GM12865 (cell line): ENCODE measurements around the gene CNN2.

Source experiments
- DNase-seq: peaks from one replicate; pipeline ENCODE4 v3.0.0; 2010; ENCODE audit warnings: low read depth
- H3K4me3 ChIP-seq: 2 replicates; pipeline ENCODE4 v1.5.1; 2011; ENCODE audit warnings: mild to moderate bottlenecking, low read depth, low read length, control low read depth
- TF ChIP-seq, protein P1 (sequence below): IDR thresholded peaks from 2 replicates; pipeline ENCODE4 v1.5.1; 2011; ENCODE audit warnings: low read length, control low read depth, low read depth, inconsistent platforms; ENCODE audit not compliant: insufficient read depth; ENCODE audit errors: missing control alignments

The CNN2 gene

DNA sequence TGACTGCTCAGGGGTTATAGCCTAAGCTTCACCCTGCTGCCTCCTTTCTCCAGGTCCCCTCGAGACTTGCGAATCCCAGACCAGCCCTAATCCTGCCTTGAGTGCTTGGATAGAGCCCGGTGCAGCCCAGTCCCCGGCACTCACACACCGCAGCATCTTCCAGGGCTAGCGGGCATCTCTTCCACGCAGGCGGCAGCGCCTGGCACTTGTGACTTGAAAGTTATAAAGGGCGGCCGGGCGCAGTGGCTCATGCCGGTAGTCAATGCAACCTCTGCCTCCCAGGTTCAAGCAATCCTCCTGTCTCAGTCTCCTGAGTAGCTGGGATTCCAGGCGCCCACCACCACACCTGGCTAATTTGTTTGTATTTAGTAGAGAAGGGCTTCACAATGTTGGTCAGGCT lies 40.3 kb upstream of the CNN2 start:
- no peak for DNase-seq
- no peak overlapping the region for H3K4me3 ChIP-seq

DNA sequence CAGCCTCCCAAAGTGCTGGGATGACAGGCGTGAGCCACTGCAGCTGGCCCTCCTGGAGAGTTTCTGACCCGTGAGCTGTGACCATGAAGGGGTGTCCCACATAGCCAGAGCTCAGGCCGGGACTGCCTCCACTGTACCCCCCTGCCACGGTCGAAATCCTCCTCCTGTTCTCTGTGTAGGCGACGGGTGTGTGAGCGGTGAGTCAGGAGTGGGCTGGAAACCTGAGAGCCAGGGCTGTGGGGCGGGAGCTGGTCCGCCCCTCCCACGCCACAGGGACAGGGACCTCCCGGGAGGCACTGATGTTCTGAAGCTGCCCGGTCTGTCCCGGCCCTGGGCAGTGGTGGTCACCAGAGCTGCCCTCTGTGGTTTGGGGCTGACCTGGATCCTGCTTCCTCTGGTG lies 38.3 kb upstream of the CNN2 start:
- TF ChIP-seq, protein P1, sequence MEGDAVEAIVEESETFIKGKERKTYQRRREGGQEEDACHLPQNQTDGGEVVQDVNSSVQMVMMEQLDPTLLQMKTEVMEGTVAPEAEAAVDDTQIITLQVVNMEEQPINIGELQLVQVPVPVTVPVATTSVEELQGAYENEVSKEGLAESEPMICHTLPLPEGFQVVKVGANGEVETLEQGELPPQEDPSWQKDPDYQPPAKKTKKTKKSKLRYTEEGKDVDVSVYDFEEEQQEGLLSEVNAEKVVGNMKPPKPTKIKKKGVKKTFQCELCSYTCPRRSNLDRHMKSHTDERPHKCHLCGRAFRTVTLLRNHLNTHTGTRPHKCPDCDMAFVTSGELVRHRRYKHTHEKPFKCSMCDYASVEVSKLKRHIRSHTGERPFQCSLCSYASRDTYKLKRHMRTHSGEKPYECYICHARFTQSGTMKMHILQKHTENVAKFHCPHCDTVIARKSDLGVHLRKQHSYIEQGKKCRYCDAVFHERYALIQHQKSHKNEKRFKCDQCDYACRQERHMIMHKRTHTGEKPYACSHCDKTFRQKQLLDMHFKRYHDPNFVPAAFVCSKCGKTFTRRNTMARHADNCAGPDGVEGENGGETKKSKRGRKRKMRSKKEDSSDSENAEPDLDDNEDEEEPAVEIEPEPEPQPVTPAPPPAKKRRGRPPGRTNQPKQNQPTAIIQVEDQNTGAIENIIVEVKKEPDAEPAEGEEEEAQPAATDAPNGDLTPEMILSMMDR, result no peak
- no peak for DNase-seq

More for the DNA sequence above, 40.3 kb upstream of the CNN2 start:
- TF ChIP-seq, protein P1, result no peak

DNA sequence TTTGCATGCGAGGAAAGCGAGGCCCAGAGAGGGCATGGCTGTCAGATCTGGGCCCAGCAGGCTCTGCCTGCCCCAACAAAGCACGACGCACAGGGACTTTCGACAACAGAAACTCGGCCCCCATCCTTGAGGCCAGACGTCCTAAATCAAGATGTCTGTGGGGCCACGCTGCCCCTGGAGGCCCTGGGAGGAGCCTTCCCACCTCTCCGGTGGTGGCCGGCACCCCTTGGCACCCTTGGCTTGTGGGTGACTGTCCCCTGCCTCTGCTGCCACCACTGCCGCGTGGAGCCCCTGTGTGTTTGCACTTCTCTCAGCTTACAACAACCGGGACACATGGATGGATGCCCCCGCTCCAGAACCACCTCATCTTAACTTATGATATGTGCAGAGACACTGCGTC lies 37.9 kb upstream of the CNN2 start:
- TF ChIP-seq, protein P1, result no peak
- no peak for DNase-seq

More for the DNA sequence above, 38.3 kb upstream of the CNN2 start:
- H3K4me3 ChIP-seq, result no peak overlapping the region

DNA sequence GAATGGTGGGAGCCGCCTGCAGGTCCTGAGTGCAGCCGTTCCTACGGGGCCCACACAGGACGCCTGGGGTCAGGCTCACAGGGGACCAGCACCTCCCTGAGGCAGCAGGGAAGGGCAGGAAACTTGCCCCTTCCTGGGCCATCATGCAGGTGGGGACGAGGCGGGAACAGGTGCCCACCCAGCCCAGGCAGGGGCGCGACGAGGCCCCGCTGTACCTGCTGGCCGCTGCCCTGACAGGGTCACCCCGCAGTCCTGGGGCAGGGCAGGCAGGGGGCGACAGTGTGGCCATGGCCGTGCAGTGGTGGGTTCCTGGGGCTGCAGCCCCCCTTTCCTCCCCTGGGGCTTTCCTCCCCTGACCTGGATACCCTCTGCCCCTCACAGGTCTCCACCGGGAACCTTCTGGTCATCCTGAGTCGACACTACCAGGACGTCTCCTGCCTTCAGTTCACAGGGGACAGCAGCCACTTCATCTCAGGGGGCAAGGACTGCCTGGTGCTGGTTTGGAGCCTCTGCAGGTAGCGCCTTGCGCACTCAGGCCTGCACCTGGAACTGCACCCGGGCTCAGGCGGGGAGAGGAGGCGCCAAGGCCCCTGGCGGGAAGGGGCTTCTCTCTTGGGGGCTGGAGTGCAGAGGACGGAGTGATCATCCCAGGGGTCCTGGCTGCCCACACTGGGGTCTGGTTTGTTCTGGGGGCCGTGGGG lies 36.9 kb upstream of the CNN2 start:
- H3K4me3 ChIP-seq, result no peak overlapping the region
- no peak for DNase-seq
- TF ChIP-seq, protein P1, result peak; percentile 14

More for the DNA sequence above, 37.9 kb upstream of the CNN2 start:
- H3K4me3 ChIP-seq, result no peak overlapping the region

DNA sequence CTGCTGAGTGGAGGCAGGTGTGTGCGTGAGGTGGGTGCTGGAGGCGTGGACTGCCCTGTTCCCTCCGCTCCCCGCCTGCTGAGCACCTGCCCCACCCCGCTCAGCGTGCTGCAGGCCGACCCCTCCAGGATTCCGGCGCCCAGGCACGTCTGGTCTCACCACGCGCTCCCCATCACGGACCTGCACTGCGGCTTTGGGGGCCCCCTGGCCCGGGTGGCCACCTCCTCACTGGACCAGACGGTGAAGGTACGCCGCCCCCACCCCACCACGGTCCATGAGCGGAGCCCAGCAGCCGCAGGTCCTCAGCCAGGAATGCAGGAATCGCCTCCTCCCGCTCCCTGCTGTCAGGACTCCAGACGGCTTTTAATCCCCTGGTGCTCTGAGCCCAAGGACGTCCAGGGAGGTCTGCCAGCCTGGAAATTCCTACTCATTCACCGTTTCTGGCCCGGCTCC lies 36.3 kb upstream of the CNN2 start:
- TF ChIP-seq, protein P1, result no peak
- no peak for DNase-seq

DNA sequence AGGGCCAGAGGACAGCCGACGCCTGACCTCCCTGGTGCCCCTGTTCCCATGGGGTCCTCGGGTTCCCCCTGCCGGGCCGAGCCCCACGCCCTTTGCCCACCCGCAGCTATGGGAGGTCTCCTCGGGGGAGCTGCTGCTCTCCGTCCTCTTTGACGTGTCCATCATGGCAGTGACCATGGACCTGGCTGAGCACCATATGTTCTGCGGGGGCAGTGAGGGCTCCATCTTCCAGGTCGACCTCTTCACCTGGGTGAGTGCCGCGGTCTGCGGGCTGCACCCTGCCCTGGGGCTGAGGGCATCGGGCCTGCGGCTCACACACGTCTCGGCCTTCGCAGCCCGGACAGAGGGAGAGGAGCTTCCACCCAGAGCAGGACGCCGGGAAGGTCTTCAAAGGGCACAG lies 35.7 kb upstream of the CNN2 start:
- no peak for DNase-seq
- no peak overlapping the region for H3K4me3 ChIP-seq
- TF ChIP-seq, protein P1, result no peak

More for the DNA sequence above, 36.3 kb upstream of the CNN2 start:
- no peak overlapping the region for H3K4me3 ChIP-seq
